GM12801 (cell line): ENCODE results near the gene RHOT2.

ENCODE experiments used
- TF ChIP-seq, protein P1 (sequence below): IDR thresholded peaks from one replicate; pipeline ENCODE4 v1.5.1; 2011; ENCODE audit warnings: control low read depth; ENCODE audit not compliant: insufficient read length; ENCODE audit errors: extremely low read depth

RHOT2 gene

DNA sequence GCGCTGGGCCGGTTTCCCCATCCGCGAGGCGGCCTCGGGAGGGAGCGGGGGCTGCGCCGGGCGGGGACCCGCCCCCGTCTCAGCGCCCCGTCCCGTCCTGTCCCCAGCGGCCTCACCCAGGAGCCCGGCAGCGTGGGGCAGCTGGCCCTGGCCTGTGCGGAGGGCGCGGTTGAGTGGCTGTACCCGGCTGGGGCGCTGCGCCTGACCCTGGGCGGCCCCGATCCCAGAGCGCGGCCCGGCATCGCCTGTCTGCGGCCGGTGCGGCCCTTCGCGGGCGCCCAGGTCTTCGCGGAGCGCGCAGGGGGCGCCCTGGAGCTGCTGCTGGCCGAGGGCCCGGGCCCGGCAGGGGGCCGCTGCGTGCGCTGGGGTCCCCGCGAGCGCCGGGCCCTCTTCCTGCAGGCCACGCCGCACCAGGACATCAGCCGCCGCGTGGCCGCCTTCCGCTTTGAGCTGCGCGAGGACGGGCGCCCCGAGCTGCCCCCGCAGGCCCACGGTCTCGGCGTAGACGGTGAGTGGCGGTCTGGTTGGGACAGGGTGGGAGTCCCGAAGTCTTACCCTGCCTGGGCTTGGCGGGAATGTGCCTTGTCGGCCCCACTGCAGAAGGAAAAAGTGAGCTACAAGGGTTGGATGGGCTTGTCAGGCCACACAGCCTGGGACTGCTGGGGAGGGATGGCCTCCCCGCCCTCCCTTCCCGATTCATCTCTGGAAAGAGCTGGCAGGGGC is 47.7 kb downstream of the RHOT2 start:
- TF ChIP-seq, protein P1, sequence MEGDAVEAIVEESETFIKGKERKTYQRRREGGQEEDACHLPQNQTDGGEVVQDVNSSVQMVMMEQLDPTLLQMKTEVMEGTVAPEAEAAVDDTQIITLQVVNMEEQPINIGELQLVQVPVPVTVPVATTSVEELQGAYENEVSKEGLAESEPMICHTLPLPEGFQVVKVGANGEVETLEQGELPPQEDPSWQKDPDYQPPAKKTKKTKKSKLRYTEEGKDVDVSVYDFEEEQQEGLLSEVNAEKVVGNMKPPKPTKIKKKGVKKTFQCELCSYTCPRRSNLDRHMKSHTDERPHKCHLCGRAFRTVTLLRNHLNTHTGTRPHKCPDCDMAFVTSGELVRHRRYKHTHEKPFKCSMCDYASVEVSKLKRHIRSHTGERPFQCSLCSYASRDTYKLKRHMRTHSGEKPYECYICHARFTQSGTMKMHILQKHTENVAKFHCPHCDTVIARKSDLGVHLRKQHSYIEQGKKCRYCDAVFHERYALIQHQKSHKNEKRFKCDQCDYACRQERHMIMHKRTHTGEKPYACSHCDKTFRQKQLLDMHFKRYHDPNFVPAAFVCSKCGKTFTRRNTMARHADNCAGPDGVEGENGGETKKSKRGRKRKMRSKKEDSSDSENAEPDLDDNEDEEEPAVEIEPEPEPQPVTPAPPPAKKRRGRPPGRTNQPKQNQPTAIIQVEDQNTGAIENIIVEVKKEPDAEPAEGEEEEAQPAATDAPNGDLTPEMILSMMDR = no peak

DNA sequence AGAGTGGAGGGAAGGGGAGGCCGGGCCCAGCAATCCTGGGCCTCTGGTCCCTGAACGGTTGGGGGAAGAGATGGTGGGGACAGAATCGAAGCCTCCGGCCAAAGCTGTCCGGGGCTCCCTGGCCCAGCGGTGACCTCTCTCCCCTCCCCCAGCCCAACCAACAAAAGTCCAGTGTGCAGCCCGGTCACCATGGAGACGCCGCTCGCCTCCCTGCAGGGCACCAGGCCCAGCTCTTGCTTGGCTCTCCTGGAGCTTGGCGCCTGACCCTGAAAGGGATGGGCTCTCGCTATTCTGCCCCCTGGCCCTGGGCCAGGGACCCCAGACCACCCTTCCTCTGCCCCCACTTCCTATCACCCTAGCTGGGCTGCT is 48.3 kb downstream of the RHOT2 start:
- TF ChIP-seq, protein P1 = no peak

DNA sequence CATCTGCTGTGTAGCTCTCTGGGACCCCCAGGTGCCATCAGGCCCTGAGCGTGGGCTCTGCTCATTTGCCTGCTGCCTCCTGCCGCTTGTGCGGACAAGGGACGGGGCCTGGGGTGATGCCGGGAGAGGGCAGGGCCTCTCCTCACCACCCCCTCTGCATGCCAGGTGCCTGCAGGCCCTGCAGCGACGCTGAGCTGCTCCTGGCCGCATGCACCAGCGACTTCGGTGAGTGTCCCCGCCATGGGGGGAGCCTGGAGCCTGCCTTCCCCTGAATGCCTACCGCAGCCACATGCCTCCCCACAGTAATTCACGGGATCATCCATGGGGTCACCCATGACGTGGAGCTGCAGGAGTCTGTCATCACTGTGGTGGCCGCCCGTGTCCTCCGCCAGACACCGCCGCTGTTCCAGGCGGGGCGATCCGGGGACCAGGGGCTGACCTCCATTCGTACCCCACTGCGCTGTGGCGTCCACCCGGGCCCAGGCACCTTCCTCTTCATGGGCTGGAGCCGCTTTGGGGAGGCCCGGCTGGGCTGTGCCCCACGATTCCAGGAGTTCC is 48.9 kb downstream of the RHOT2 start:
- TF ChIP-seq, protein P1 = no peak

DNA sequence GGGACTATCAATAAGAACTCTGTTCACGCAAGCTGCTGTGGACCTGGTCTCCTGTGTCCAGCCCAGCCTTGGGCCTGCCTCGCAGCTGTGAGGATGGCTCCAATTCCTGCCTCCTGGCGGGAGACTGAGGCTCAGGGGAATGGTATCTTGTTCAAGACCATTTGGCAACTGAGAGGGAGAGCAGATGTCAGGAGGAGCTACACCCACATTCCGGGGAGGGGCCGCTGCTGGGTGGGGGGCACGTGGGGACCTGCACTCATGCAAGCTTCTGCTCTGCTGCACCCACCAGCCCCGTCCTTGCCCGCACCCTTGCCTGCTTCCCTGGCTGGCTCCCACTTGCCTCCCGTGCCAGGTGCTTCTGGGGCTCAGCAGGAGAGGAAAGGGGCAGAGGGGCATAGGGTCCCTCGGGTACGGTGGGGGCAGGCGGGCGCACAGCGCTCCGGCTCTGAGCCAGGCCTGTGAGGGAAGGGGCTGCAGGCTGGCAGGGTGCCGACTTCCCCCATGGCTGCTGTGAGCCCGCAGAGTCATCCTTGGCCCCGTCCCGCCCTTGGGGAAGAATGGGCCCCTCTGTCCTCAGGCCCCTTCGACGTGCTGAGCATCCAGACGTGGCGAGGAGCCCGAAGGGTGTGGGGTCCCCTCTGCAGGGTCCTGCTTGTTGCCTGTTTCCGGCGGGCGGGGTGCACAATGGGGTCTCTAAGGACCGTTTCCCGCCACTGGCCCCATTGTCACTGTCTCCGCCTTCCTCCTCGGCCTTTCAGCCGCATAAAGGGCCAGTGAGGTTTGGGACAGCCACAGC is 49.7 kb downstream of the RHOT2 start:
- TF ChIP-seq, protein P1 = no peak

DNA sequence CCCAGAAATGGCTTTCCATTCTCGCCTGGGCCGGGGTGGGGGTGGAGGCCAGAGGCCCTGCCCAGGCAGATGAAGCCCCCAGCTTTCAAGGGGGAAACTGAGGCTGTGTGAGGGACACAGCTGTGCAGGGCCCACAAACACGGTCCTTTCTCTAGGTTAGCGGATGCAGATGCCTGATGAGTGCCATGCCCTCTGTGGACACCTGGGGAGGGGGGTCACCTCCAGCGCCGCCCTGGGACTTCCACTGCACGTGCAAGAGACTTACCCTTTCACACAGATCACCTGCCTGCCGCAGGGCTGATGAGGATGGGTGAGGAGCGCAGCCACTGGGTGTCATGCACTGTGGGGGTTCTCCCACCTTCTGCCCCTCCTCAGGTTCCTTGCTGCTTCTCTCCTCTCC is 50.5 kb downstream of the RHOT2 start:
- TF ChIP-seq, protein P1 = no peak

DNA sequence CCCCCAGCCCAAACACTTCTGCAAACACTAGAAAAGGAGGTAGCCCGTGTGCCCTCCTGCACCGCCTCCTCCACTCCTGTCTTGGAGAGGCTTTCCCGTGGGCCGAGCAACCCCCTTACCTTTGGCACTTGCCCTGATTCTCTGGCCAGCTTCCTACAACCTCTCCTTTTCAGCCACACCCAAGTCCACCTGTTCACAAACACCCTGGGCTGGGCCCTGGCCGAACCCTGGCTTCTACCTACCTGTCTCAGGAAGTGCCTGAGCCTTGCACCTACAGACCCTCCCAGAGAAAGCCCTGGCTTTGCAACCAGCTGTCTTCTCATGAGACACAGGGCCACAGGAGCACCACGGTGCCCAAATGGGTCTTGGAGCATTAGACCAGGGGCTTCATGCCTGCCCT is 51.0 kb downstream of the RHOT2 start:
- TF ChIP-seq, protein P1 = no peak

DNA sequence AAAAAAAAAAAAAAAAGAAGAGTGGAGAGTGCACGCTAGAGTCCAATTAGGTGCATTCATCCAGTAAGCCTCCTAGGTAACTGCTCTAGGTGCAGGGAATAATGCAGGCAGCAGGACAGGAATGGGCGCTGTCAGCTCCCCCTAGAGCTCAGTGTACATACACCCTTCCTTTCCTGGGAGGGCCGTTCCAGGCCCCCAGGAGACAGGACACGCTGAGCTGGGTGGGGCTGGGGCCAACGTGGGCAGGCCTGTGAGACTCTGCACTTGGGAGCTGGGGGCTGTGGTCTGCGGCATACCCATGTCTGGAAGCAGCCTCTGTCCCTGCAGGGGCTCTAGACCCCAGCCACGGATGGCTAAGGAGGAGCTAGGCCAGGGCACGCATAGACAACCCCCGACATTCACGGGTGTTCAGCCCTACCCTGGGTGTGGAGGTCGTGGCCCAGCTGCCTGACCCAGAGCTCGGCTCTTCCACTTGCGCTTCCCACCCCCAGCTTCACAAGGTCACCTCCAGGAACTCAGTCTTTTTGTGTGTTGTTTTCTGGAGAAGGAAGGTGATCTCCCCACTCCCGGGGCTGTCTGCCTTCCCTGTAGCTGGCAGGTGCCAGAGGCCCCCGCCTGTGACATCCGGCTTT is 52.0 kb downstream of the RHOT2 start:
- TF ChIP-seq, protein P1 = no peak
